Immature natural killer cell (primary cell): ENCODE results near the gene PSMB3. TPM values are rescaled to one million over a fixed set of nuclear protein-coding genes. Genes with fewer than 3 reads are reported as not detected.

Experiments used
- DNase-seq, 3 donors: peaks; one replicate each; pipeline ENCODE4 v3.0.0; 2022; ENCODE audit warnings: mixed read lengths in 1 of 3
- H3K27ac Mint-ChIP-seq, 6 donors: one replicate each; pipeline ENCODE4 v1.8.0; 2020; ENCODE audit warnings: mixed read lengths in 6 of 6, mild to moderate bottlenecking in 5 of 6, inconsistent platforms in 4 of 6, moderate library complexity in 3 of 6
- H3K27me3 Mint-ChIP-seq, 3 donors: one replicate each; pipeline ENCODE4 v1.8.0; 2020 to 2021; ENCODE audit warnings: low read depth in 3 of 3, mild to moderate bottlenecking in 3 of 3, mixed read lengths in 3 of 3, moderate library complexity in 3 of 3, inconsistent platforms in 1 of 3
- H3K36me3 Mint-ChIP-seq, 3 donors: one replicate each; pipeline ENCODE4 v1.8.0; 2020; ENCODE audit warnings: mixed read lengths in 3 of 3, inconsistent platforms in 2 of 3, mild to moderate bottlenecking in 2 of 3
- H3K4me1 Mint-ChIP-seq, 2 donors: one replicate each; pipeline ENCODE4 v1.8.0; 2020; ENCODE audit warnings: inconsistent platforms in 2 of 2, mild to moderate bottlenecking in 2 of 2, mixed read lengths in 2 of 2, moderate library complexity in 1 of 2
- H3K4me3 Mint-ChIP-seq, 5 donors: one replicate each; pipeline ENCODE4 v1.8.0; 2020; ENCODE audit warnings: mild to moderate bottlenecking in 5 of 5, mixed read lengths in 5 of 5, inconsistent platforms in 3 of 5, moderate library complexity in 3 of 5
- H3K9me3 Mint-ChIP-seq, 6 donors: one replicate each; pipeline ENCODE4 v1.8.0; 2020; ENCODE audit warnings: mild to moderate bottlenecking in 6 of 6, mixed read lengths in 6 of 6, inconsistent platforms in 4 of 6, moderate library complexity in 3 of 6
- polyA plus RNA-seq, 3 donors: library from polyadenylated mRNA; unstranded; fragments of 300-500 nt; fragmentation: Illumina TruSeq; gene quantifications; one replicate each; pipeline ENCODE4 v1.2.3, GENCODE V29; 2021

PSMB3 gene
- 100 to 1,000 TPM; 509 to 821 (median 662) TPM for polyA plus RNA-seq

GRCh38 chr17:38752308-38753070, at the start of gene PSMB3:
Gene PSMB3 (plus strand): TSS chr17:38752741. CDS start chr17:38752827, 86 bp downstream.
- Mint-ChIP-seq H3K27me3 (peaks cover 28 to 39% (median 36%) of the 10 kb centered on the region in 3 donors), H3K9me3 (peaks cover 0 to 3% (median 0%) of the 10 kb centered on the region in 6 donors), H3K4me1 (peaks cover 55 to 58% of the 10 kb centered on the region in 2 donors), H3K36me3 (peaks cover 4 to 15% (median 7%) of the 10 kb centered on the region in 3 donors), H3K27ac (peak within 1 kb of the TSS; percentile 89 to 99 (median 97)), H3K4me3 (peak within 1 kb of the TSS; percentile 97 to 100 (median 98))
- peak; percentile 94 to 96 (median 95) for DNase-seq

GRCh38 chr17:38702916-38703741, 49.4 kb upstream of the PSMB3 start:
- Mint-ChIP-seq H3K27ac (peak overlapping the region; percentile 93 to 99 (median 96)), H3K36me3 (peaks cover 2 to 8% (median 4%) of the 10 kb centered on the region in 3 donors), H3K27me3 (peaks cover 9 to 32% (median 16%) of the 10 kb centered on the region in 3 donors), H3K9me3 (no peaks in the 10 kb centered on the region), H3K4me3 (peak overlapping the region; percentile 94 to 99 (median 97)), H3K4me1 (peaks cover 48 to 52% of the 10 kb centered on the region in 2 donors)
- DNase-seq = no peak

DNA sequence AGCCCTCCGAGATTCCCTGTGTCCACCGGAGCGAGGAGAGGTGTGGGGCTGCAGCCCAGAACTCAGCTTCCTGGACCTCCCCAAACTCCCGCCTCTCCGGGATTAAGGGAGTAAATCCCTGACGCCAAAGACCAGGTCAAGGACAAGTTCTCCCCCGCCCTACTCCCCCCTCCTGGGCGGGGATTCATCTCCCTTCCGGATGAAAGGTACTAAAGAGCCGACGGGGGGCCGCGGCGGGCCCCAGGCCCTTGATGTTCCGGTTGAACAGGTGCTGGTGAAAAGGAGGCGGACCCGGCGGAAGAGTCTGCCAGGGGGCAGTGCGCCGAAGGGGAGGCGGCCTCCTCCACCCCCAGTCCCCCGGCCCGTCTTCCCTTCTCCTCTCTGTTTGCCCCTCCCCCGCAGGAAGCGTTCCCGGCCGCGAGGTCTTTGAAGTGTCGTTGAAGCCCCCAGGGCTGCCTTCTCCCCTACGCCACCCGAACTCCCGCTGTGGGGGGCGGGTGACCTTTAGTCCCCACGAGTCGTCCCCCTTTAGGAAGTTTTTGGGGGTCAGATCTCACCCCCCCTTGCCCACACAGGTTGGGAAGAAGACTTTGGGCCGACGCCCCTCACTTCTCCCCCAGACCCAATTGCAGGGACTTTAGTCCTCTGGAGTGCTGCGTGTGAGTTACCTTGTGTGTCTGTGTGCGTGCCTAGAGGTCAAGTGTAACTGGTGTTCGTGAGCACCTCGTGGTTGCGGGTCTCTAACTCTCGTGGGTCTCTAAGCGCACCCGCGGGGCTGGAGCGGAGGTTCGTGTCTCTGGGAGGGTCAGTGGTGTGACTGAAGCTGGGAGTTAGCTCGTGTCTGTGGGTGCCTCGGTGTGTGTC, 48.6 kb upstream of the PSMB3 start:
- peak; percentile 57 to 58 (median 57) for DNase-seq
- H3K36me3 Mint-ChIP-seq = peaks cover 4 to 10% (median 7%) of the 10 kb centered on the region in 3 donors
- peaks cover 9 to 32% (median 16%) of the 10 kb centered on the region in 3 donors for H3K27me3 Mint-ChIP-seq
- H3K4me1 Mint-ChIP-seq = peaks cover 52 to 61% of the 10 kb centered on the region in 2 donors
- peak overlapping the region; percentile 93 to 99 (median 96) for H3K27ac Mint-ChIP-seq
- peak overlapping the region; percentile 94 to 99 (median 97) for H3K4me3 Mint-ChIP-seq
- no peaks in the 10 kb centered on the region for H3K9me3 Mint-ChIP-seq

- peaks cover 59 to 70% of the 10 kb centered on the region in 2 donors for H3K4me1 Mint-ChIP-seq
- peaks cover 8 to 15% (median 10%) of the 10 kb centered on the region in 3 donors for H3K36me3 Mint-ChIP-seq
- H3K27ac Mint-ChIP-seq = peak within 1 kb of the TSS; percentile 93 to 99 (median 96)
- peak; percentile 81 to 84 (median 81) for DNase-seq
- no peaks in the 10 kb centered on the region for H3K9me3 Mint-ChIP-seq
- H3K4me3 Mint-ChIP-seq = peak within 1 kb of the TSS; percentile 94 to 99 (median 97)
- peaks cover 9 to 32% (median 16%) of the 10 kb centered on the region in 3 donors for H3K27me3 Mint-ChIP-seq
Measured at GRCh38 chr17:38704606-38705522, 47.7 kb upstream of the PSMB3 start, which contains the start of gene MLLT6. Gene MLLT6 (plus strand): TSS chr17:38705273. CDS start chr17:38705633, 360 bp downstream.

DNA sequence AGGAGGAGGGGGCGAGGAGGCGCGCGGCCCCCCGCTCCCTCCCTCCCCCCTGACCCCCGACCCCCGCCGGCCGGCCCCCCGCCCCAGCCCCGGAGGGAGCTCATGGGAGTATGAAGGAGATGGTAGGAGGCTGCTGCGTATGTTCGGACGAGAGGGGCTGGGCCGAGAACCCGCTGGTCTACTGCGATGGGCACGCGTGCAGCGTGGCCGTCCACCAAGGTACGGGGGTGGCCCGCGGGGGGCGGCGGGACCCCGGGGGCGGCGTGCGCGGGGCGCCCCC, 47.1 kb upstream of the PSMB3 start:
- no peak for DNase-seq

GRCh38 chr17:38705803-38706504, 46.6 kb upstream of the PSMB3 start:
- DNase-seq = no peak
- H3K9me3 Mint-ChIP-seq = no peaks in the 10 kb centered on the region
- peak overlapping the region; percentile 93 to 99 (median 97) for H3K4me3 Mint-ChIP-seq
- peak overlapping the region; percentile 81 to 96 (median 92) for H3K27ac Mint-ChIP-seq
- peaks cover 10 to 22% (median 17%) of the 10 kb centered on the region in 3 donors for H3K36me3 Mint-ChIP-seq
- H3K4me1 Mint-ChIP-seq = peaks cover 68 to 80% of the 10 kb centered on the region in 2 donors
- H3K27me3 Mint-ChIP-seq = peaks cover 9 to 29% (median 16%) of the 10 kb centered on the region in 3 donors

More for the DNA sequence above, 47.1 kb upstream of the PSMB3 start:
- H3K27ac Mint-ChIP-seq = peak overlapping the region in 5 of 6 donors; percentile 48 to 84 (median 64)
- peaks cover 10 to 20% (median 14%) of the 10 kb centered on the region in 3 donors for H3K36me3 Mint-ChIP-seq
- H3K4me1 Mint-ChIP-seq = peaks cover 65 to 76% of the 10 kb centered on the region in 2 donors
- peaks cover 9 to 29% (median 16%) of the 10 kb centered on the region in 3 donors for H3K27me3 Mint-ChIP-seq
- no peaks in the 10 kb centered on the region for H3K9me3 Mint-ChIP-seq
- peak overlapping the region; percentile 74 to 99 (median 97) for H3K4me3 Mint-ChIP-seq

DNA sequence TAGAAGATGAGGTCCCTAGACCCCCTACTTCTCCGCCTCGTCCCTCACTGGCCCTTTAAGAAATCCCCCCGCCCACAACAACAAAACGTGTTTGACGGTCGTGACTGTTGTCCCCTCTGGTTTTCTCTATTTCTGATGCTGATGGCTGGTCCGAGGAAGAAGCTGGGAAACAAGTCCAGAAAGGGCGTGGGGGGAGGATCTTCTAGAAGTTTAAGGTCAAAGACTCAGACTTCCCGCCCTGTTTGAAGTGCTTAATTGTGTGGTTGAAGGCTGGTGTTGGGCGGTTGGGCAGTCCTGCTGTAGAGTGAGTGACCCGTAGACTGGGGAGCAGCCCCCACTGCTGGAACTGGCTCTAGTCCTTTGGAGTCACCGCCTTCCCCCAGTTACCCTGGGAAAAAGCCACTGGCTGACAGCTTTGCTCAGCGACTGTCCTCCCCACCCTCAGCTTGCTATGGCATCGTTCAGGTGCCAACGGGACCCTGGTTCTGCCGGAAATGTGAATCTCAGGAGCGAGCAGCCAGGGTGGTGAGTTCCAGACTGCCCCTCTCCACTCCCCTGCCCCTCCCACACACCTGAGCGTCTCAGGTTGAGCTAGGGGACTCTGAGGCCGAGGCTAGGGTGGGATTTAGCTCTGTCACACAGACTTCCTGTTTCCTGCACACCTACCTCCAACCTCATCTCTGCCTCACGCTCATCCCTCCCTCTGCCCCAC, 45.9 kb upstream of the PSMB3 start:
- Mint-ChIP-seq H3K4me1 (peaks cover 68 to 80% of the 10 kb centered on the region in 2 donors), H3K4me3 (peak overlapping the region; percentile 93 to 99 (median 97))
- no peak for DNase-seq

DNA sequence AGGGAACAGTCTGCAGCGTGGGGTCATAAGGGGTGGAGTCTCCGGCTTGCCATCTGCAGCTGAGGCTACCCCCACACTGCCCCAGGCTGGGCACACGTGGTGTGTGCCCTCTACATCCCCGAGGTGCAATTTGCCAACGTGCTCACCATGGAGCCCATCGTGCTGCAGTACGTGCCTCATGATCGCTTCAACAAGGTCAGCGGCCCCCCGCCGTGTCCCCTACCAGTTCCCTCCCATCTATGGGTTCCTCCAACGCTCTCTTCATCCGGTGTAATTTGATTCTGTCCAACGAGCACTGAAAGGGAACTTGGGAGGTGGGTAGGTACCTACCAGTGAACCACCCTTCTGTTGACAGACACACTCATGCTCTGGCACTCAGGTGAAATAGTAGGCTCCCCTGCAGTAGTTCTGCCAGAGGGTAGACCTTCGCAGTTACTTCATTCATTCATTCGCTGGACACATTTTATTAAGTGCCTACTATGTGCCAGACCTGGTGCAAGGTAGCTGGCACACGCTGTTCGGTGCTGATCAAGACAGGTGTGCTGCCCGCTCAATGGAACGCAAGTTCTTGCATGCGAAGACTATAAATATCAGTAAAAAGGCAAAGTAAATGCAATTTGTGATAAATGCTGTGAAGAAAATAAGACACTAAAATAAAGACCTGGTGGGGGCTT, 44.7 kb upstream of the PSMB3 start:
- peak overlapping the region; percentile 93 to 99 (median 97) for H3K4me3 Mint-ChIP-seq
- peaks cover 75 to 82% of the 10 kb centered on the region in 2 donors for H3K4me1 Mint-ChIP-seq
- H3K36me3 Mint-ChIP-seq = peaks cover 10 to 31% (median 21%) of the 10 kb centered on the region in 3 donors
- H3K9me3 Mint-ChIP-seq = no peaks in the 10 kb centered on the region
- peak overlapping the region; percentile 51 to 93 (median 92) for H3K27ac Mint-ChIP-seq
- H3K27me3 Mint-ChIP-seq = peaks cover 6 to 18% (median 7%) of the 10 kb centered on the region in 3 donors
- no peak for DNase-seq

More for the DNA sequence above, 45.9 kb upstream of the PSMB3 start:
- Mint-ChIP-seq H3K27ac (peak overlapping the region; percentile 81 to 96 (median 92)), H3K27me3 (peaks cover 9 to 27% (median 9%) of the 10 kb centered on the region in 3 donors), H3K9me3 (no peaks in the 10 kb centered on the region), H3K36me3 (peaks cover 10 to 25% (median 17%) of the 10 kb centered on the region in 3 donors)

GRCh38 chr17:38709104-38709820, 43.3 kb upstream of the PSMB3 start:
- Mint-ChIP-seq H3K9me3 (no peaks in the 10 kb centered on the region), H3K27me3 (peaks cover 4 to 8% (median 5%) of the 10 kb centered on the region in 3 donors), H3K36me3 (peaks cover 10 to 35% (median 21%) of the 10 kb centered on the region in 3 donors), H3K4me3 (peak overlapping the region in 2 of 5 donors; percentile 10 to 22), H3K4me1 (peaks cover 63 to 68% of the 10 kb centered on the region in 2 donors), H3K27ac (peak overlapping the region; percentile 49 to 91 (median 76))
- no peak for DNase-seq
